ENCODE data around the gene ISYNA1.

ISYNA1 gene

GRCh38 chr19:18437491-18438330, at the start of gene ISYNA1:
TSS of gene ISYNA1 (minus strand) at chr19:18438133. CDS start at chr19:18437979, 154 bp downstream.
- peak; percentile 50 to 66 for DNase-seq

- DNase-seq, result no peak
These were observed 48.8 kb upstream of the ISYNA1 start for GRCh38 chr19:18486746-18487145.

GRCh38 chr19:18484992-18485391, 47.1 kb upstream of the ISYNA1 start:
- no peak for DNase-seq

DNA sequence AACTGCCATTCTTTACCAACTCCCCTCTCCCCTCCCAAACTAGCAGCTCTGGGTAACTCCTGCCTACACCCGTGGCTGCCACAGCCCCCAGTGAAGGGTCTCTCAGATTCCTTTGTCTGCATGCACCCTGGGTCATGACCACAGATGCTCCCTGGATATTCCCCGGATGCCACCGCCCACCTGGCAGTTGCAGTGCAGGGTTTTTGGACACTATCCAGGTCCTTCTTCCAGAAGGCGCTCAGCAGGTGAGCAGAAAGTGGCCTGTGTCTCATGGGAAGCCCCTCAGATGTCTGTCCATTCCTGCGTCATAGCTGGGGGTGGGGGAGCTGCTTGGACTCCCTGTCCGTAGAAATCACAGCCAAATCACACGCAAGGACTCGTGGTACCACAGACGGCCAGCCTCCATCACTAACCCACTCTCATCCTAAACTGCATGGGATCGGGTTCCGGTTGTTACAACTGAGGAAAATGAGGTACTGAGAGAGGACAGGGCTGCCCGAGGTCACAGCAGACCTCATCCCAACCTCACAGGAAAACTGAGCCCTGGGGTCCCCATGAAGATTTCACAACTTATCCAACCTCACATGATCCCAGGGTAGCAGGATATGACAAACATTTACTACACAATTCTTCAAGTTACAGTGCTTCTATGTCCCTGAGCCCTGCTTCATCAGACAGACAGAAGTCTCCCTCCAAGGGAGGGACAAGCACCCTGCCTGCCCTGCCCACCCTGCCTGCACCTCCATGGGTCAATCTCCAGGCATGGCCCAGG, 45.4 kb upstream of the ISYNA1 start:
- DNase-seq, result no peak

DNA sequence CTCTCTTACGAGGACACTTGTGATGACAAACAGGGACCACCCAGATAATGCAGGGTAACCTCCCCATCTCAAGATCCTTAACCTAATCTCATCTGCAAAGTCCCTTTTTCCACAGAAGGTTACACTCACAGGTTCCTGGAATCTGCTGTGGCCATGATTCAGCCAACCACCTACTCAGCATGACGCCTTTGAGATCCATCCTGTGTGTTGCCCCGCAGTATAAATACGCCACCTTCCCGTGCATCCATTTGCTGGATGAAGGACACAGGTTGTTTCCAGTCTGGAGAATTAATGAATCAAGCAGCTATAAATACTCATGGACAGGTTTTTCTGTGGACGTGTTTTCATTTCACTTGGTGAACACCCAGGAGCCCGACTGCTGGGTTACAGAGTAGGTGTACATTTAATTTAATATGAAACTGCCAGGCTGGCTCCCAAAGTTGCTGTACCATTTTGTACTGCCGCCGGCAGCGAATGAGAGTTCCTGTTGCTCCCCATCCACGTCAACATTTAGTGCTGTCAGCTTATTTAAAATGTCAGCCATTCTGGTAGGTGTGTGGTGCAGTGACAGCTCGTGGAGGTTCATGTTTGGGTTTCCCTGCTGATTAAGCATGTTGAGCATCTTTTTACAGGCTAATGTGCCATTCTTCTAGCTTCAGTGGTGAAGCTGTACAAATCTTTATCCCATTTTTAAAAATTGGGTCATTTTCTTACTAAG, 43.7 kb upstream of the ISYNA1 start:
- DNase-seq, result no peak

GRCh38 chr19:18480006-18480691, 42.2 kb upstream of the ISYNA1 start:
- peak in 1 of 2 donors; percentile 30 for DNase-seq

DNA sequence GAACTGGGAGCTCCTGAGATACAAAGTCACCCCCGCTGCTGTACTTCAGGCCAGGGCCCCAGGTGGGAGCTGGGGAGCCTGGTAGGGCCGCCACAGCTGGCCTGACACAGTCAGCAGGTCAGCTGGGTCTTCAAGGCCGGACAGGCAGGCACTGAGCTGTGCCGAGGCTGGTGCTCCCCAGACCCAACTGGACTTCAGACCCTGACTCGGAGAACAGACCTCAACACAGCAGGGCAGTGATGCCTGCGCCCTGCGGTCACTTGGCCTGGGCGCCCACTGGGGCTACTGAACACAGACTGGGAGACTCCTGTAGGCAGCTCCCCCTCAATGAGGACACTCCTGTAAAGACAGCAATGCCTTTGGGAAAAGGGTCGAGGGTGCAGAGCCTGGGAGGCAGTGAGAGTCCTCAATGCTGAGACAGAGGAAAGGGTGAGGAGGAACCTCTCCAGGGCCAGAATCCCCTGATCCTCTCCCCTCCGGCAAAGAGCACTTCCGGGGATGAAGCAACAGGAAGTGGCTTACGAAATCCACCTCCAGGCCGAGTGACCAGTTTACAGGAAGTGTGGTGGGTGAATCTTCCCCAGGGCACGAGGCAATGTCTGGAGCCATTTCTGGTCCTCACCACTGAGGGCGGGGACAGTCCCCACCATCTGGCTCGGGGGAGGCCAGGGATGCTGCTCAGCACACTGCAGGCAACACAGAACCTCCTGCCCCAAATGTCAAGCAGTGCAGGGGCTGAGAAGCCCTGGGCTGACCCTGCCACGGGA, 40.8 kb upstream of the ISYNA1 start:
- peak; percentile 63 to 82 for DNase-seq

- DNase-seq, result no peak
These were observed 40.0 kb upstream of the ISYNA1 start for GRCh38 chr19:18477974-18478373.

GRCh38 chr19:18477042-18477779, 39.3 kb upstream of the ISYNA1 start:
- no peak for DNase-seq

DNA sequence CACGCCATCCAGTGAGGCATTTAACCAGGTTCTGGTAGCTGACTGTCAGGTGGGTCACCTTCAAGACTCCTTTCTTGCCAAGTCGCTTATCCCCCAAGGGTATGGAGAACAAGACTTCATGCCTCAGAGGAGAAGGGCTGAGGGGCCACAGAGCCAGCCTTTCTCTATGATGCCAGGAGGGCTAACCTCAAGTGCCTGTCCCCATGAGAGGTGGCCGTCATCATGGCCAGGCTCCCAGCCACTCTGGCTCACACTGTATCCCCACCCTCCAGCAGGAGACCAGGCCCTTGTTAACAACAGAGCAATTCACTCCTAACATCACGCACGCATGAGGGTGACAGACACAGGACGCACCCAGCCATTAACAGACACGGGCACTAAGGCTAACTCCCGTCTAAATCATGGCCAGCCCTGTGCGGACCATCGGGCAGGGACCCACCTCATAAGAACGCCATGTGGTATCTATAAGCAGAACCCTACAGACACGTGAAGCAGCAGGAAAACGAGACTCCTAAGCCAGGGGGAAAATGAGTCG, 38.6 kb upstream of the ISYNA1 start:
- no peak for DNase-seq

- no peak for DNase-seq
These were observed 37.9 kb upstream of the ISYNA1 start for GRCh38 chr19:18475762-18476331.

GRCh38 chr19:18475004-18475453, 37.1 kb upstream of the ISYNA1 start:
- DNase-seq, result peak in 1 of 2 donors; percentile 86

DNA sequence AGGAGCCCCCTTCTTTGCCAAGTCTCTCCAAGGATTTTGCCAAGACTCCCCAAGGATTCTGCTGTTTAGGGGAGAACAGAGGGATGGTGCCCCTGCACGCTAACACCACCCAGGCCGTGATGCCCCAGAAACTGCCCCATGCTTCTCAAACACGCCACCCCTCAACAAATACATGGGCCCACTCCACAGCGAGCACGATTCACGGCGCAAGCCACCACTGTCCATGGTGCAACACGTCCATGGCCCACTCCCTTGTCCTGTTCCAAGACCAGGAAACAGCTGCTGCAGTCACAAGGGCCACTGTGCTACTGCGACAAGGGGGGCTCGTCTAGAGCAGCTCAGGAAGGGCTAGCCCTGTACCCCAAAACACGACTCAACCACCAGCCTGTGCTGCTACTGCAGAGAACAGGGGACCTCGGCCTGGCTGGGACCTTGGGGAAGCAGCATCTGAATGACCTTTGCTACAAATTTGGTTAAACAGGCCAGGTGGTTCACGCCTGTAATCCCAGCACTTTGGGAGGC, 36.5 kb upstream of the ISYNA1 start:
- DNase-seq, result no peak

GRCh38 chr19:18473706-18474087, 35.8 kb upstream of the ISYNA1 start:
- no peak for DNase-seq

DNA sequence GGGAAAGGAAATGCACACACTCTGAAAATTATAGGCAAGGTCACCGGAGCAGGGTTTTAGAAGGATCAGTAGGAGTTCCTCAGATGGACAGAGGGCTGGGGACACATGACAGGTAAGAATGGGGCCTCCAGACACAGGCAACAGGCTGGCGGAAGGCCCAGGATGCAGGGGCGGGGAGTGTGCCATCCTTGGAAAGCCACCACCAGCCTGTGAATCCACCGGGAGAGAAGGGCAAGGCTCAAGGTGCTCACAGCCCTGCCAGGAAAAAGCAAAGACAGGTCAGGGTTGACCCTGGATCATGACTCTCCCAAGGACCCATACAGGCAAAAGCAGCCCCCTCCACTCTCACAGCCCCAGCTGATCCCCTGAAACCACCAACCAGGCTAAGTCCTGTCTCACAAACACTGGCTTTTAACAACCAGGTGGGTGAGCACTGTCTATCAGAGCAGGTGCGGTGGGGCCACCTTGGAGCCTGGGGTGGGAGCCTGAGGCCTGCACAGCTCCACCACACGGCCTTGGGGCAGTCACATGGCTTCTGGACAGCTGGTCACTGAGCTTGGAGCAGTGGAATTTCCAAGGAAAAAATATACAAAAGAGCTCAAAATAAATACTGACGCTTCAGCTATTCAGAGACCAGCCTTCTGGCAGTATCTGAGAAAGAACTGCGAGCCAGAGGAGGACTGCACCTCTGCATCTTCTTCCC, 35.2 kb upstream of the ISYNA1 start:
- no peak for DNase-seq

GRCh38 chr19:18470787-18471186, 32.9 kb upstream of the ISYNA1 start:
- DNase-seq, result no peak

DNA sequence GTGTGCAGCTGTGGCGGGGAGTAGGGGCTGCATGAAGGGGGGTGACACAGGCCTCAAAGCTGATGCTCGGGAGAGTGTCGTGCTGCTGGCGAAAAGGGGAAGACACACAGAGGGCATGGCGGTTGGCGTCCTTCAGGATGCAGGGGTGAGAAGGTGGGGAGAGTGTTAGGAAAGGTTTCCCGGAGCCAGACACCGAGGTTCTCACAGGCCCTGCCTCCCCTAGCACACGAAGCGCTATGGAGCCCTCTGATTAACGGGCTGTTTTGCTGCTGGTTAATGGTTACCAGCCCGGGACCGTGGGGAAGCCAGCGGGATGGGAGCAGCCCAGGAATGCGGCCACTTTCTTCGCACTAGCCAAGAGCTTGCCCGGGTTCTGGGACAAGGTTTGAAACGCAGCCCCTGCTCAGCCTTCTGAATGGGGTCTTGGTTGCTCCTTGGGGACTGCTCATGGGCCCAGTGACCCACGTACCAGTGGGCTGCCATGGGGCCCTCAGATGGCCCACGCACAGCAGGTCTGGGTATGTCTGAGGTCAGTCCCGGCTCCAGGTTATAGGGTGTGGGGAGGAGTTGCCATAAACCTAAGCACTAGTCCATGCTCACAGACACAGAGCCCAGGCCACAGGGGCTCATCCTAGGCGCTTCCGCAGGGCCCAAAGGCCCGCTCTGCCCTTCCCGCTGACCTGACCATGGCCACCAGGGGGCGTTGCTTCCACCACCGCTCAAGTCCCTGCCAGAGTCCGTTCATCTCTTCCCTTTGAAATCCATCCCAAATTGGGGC, 31.3 kb upstream of the ISYNA1 start:
- DNase-seq, result peak; percentile 62 to 63

- DNase-seq, result no peak
These were observed 30.6 kb upstream of the ISYNA1 start for GRCh38 chr19:18468517-18468916.

DNA sequence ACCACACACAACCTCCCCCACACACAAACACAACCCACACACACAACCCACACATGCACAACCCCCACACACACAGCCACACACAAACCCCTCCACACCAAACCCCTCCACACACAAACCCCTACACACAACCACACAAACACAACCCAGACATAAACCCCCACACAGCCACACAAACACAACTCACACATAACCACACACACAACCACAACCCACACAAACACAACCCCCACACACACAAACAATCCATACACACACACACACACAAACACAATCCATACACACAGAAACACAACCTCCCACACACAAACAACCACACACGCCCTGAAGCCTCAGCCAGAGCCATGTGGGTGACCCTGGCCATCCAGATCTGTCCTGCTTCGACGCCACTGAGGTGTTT, 30.0 kb upstream of the ISYNA1 start:
- DNase-seq, result no peak
